H1 (cell line): Measurements from ENCODE around the gene C10orf120. TPM values are rescaled to one million over a fixed set of nuclear protein-coding genes. Genes with fewer than 3 reads are reported as not detected.

Experiments used
- CTCF ChIA-PET: fragments of 300-600 bp; sonication (Branson Sonifier 250); formaldehyde crosslinking; loops from one replicate; lab custom pipeline; 2021; ENCODE audit not compliant: partially characterized antibody; lab: Charles Lee
- POLR2A ChIA-PET: fragments of 300-600 bp; sonication (Branson Sonifier 250); formaldehyde crosslinking; loops from one replicate; lab custom pipeline; 2021; ENCODE audit warnings: inconsistent platforms; ENCODE audit not compliant: partially characterized antibody; lab: Charles Lee
- DNase-seq, 2 experiments: peaks; one replicate each; pipeline versions ENCODE4 v3.0.0 to v3.0.0-alpha.2; 2010 to 2022; ENCODE audit warnings: low spot score in 2 of 2, low read depth in 1 of 2, mixed read lengths in 1 of 2
- FAIRE-seq: peaks from 2 replicates; lab custom pipeline; 2011; peaks lifted over from hg19 to GRCh38; lab: Jason Lieb, UNC
- H2AFZ ChIP-seq: 2 replicates; pipeline ENCODE4 v1.8.1; 2012; ENCODE audit warnings: low read length, inconsistent platforms
- H2AK5ac ChIP-seq: 2 replicates; pipeline ENCODE4 v1.6.1; 2013; ENCODE audit warnings: low read depth, low read length
- H2BK120ac ChIP-seq: replicated peaks from 2 replicates; pipeline ENCODE3; 2013; ENCODE audit warnings: low read depth, low read length, inconsistent platforms
- H2BK12ac ChIP-seq: 2 replicates; pipeline ENCODE4 v1.6.1; 2013; ENCODE audit warnings: low read depth, low read length
- H2BK15ac ChIP-seq: 2 replicates; pipeline ENCODE4 v1.6.1; 2013; ENCODE audit warnings: low read length
- H2BK20ac ChIP-seq: 2 replicates; pipeline ENCODE4 v1.6.1; 2013; ENCODE audit warnings: low read length
- H2BK5ac ChIP-seq: 2 replicates; pipeline ENCODE4 v1.6.1; 2013; ENCODE audit warnings: low read depth, low read length
- H3K14ac ChIP-seq: 2 replicates; pipeline ENCODE4 v1.6.1; 2013; ENCODE audit warnings: inconsistent platforms; ENCODE audit not compliant: insufficient read length
- H3K18ac ChIP-seq: 2 replicates; pipeline ENCODE4 v1.6.1; 2013; ENCODE audit warnings: low read length; ENCODE audit errors: extremely low read depth
- H3K23ac ChIP-seq: 2 replicates; pipeline ENCODE4 v1.6.1; 2013; ENCODE audit warnings: inconsistent platforms; ENCODE audit not compliant: insufficient read length
- H3K23me2 ChIP-seq: 2 replicates; pipeline ENCODE4 v1.6.1; 2013; ENCODE audit warnings: low read depth, low read length
- H3K27ac ChIP-seq: 2 replicates; pipeline ENCODE4 v1.6.1; 2011; ENCODE audit warnings: low read depth, low read length, inconsistent platforms
- H3K27me3 ChIP-seq, 4 experiments: replicated peaks in 1 of 4; 1 replicate in 1 of 4; 2 replicates in 3 of 4; pipeline versions ENCODE4 v1.6.1 to v1.8.1; 2011 to 2013; ENCODE audit warnings: low read length in 3 of 4, mild to moderate bottlenecking in 3 of 4, inconsistent platforms in 2 of 4, mixed read lengths in 2 of 4, moderate library complexity in 1 of 4; ENCODE audit not compliant: control insufficient read depth in 3 of 4, insufficient read depth in 3 of 4; ENCODE audit errors: extremely low read depth in 1 of 4
- H3K36me3 ChIP-seq, 4 experiments: 2 replicates each; pipeline versions ENCODE4 v1.6.1 to v1.8.1; 2011 to 2013; ENCODE audit warnings: mild to moderate bottlenecking in 4 of 4, low read length in 3 of 4, moderate library complexity in 2 of 4, control low read depth in 1 of 4, inconsistent platforms in 1 of 4; ENCODE audit not compliant: insufficient read depth in 4 of 4, control insufficient read depth in 2 of 4
- H3K4ac ChIP-seq: replicated peaks from 2 replicates; pipeline ENCODE3; 2013; ENCODE audit warnings: low read length, low read depth, mixed read lengths, inconsistent platforms; ENCODE audit not compliant: insufficient read length
- H3K4me1 ChIP-seq, 4 experiments: replicated peaks in 1 of 4; 1 replicate in 1 of 4; 2 replicates in 3 of 4; pipeline versions ENCODE4 v1.6.1 to v1.8.1; 2011 to 2013; ENCODE audit warnings: low read length in 3 of 4, inconsistent platforms in 2 of 4, mixed read lengths in 1 of 4; ENCODE audit not compliant: insufficient read depth in 4 of 4, control insufficient read depth in 3 of 4
- H3K4me2 ChIP-seq, 2 experiments: 2 replicates each; pipeline versions ENCODE4 v1.6.1 to v1.8.1; 2011 to 2013; ENCODE audit warnings: low read depth in 2 of 2, low read length in 2 of 2, control low read depth in 1 of 2, inconsistent platforms in 1 of 2, mild to moderate bottlenecking in 1 of 2; ENCODE audit not compliant: insufficient read depth in 1 of 2
- H3K4me3 ChIP-seq, 4 experiments: fragments of 200-600, 300-600 bp in 1 of 4; sonication (generic), shearing (Covaris generic), sonication (Bioruptor Twin) in 1 of 4; 2 replicates each; pipeline versions ENCODE4 v1.5.1 to v1.8.1; 2011 to 2016; ENCODE audit warnings: low read length in 4 of 4, low read depth in 3 of 4, control low read depth in 2 of 4, inconsistent platforms in 2 of 4, mild to moderate bottlenecking in 2 of 4, mixed read lengths in 1 of 4, moderate library complexity in 1 of 4; ENCODE audit not compliant: insufficient read depth in 2 of 4; ENCODE audit errors: extremely low read depth in 1 of 4
- H3K56ac ChIP-seq: replicated peaks from 2 replicates; pipeline ENCODE3; 2013; ENCODE audit warnings: low read depth, mild to moderate bottlenecking, mixed read lengths, low read length, inconsistent platforms; ENCODE audit not compliant: insufficient read length
- H3K79me1 ChIP-seq: 2 replicates; pipeline ENCODE4 v1.6.1; 2013; ENCODE audit warnings: low read depth, low read length, control low read depth
- H3K79me2 ChIP-seq, 2 experiments: 2 replicates each; pipeline versions ENCODE4 v1.6.1 to v1.8.1; 2012 to 2013; ENCODE audit warnings: low read length in 2 of 2, mild to moderate bottlenecking in 2 of 2, inconsistent platforms in 1 of 2; ENCODE audit not compliant: insufficient read depth in 2 of 2, control insufficient read depth in 1 of 2
- H3K9ac ChIP-seq, 4 experiments: replicated peaks in 1 of 4; 1 replicate in 1 of 4; 2 replicates in 3 of 4; pipeline versions ENCODE4 v1.6.1 to v1.8.1; 2011 to 2013; ENCODE audit warnings: low read depth in 3 of 4, low read length in 3 of 4, control low read depth in 2 of 4, mild to moderate bottlenecking in 2 of 4, moderate library complexity in 2 of 4, inconsistent platforms in 1 of 4; ENCODE audit errors: extremely low read depth in 1 of 4
- H3K9me3 ChIP-seq, 2 experiments: 2 replicates each; pipeline versions ENCODE4 v1.6.1 to v1.8.1; 2012 to 2013; ENCODE audit warnings: mild to moderate bottlenecking in 2 of 2, moderate library complexity in 2 of 2, control low read depth in 1 of 2, inconsistent platforms in 1 of 2, low read depth in 1 of 2, low read length in 1 of 2, mixed read lengths in 1 of 2; ENCODE audit not compliant: insufficient read depth in 2 of 2
- H4K20me1 ChIP-seq, 2 experiments: replicated peaks in 1 of 2; 2 replicates each; pipeline versions ENCODE3 to v1.8.1; 2011 to 2013; ENCODE audit warnings: inconsistent platforms in 2 of 2, low read length in 2 of 2, mild to moderate bottlenecking in 1 of 2; ENCODE audit not compliant: insufficient read depth in 2 of 2, control insufficient read depth in 1 of 2
- H4K5ac ChIP-seq: 2 replicates; pipeline ENCODE4 v1.6.1; 2013; ENCODE audit warnings: low read length, low read depth, mixed read lengths, inconsistent platforms; ENCODE audit not compliant: insufficient read length
- H4K8ac ChIP-seq: 2 replicates; pipeline ENCODE4 v1.8.0; 2013; ENCODE audit warnings: mild to moderate bottlenecking, moderate library complexity, low read length, inconsistent platforms; ENCODE audit not compliant: insufficient read depth; ENCODE audit errors: extremely low read depth
- H4K91ac ChIP-seq: replicated peaks from 2 replicates; pipeline ENCODE3; 2013; ENCODE audit warnings: low read length, mixed read lengths, inconsistent platforms; ENCODE audit not compliant: insufficient read length
- SIRT6 ChIP-seq: IDR thresholded peaks from one replicate; pipeline ENCODE4 v1.7.1; 2012; ENCODE audit warnings: low read length, inconsistent platforms
- WGBS, 2 experiments: shearing (Covaris generic) in 1 of 2; methylation state at CpG; one replicate each; pipeline versions ENCODE4 v1.1.6 to v1.1.7; 2013 to 2015; ENCODE audit warnings: low lambda C conversion rate in 2 of 2, mixed read lengths in 2 of 2, inconsistent platforms in 1 of 2, low coverage in 1 of 2, missing lambda C conversion rate in 1 of 2; ENCODE audit not compliant: insufficient replicate concordance in 2 of 2, insufficient coverage in 1 of 2, insufficient read length in 1 of 2; ENCODE audit errors: extremely low coverage in 1 of 2, missing lambda C conversion rate in 1 of 2; 5-methylcytosine and 5-hydroxymethylcytosine counted together
- polyA plus RNA-seq, 7 experiments: library from polyadenylated mRNA; depleted of rRNA in 3 of 7; stranded (reverse) in 5 of 7; unstranded in 2 of 7; fragments of >200 nt in 5 of 7; fragments of 200-250 nt in 2 of 7; gene quantifications; 1 replicate in 5 of 7; 2 replicates in 1 of 7; 4 replicates in 1 of 7; pipeline versions ENCODE4 v1.2.1 to v1.2.3, GENCODE V29; 2011 to 2013; ENCODE audit warnings: missing spikeins in 2 of 7, mixed read lengths in 2 of 7
- total RNA-seq: library from RNA; stranded (reverse); fragmentation: NEBNext Ultra II Directional; extraction: Animal tissue kit (Norgen Biotek cat#: 25700); gene quantifications from 2 replicates; pipeline ENCODE4 v1.2.1, GENCODE V29; 2021

Gene C10orf120
- total and polyA plus RNA-seq, 2 of the 8 experiments (the other 6 are each of a cell fraction or from before 2014, with no cell fraction given), result not detected

GRCh38 chr10:122729126-122729525 lies 29.5 kb upstream of the C10orf120 start:
- no peak overlapping the region for H3K18ac ChIP-seq
- H3K4me1 ChIP-seq, result peaks cover 0 to 7% (median 0%) of the 10 kb centered on the region in 4 experiments; a peak in 2 of 7 replicates
- ChIA-PET CTCF (interaction anchor here (0.9 to 1.1 kb wide), 2 partner anchors 16 to 311 kb away, joined by 3 to 4 read pairs; no protein-coding TSS in a partner anchor), POLR2A (interaction anchor here (0.6 kb wide), 1 partner anchor 427 kb away, joined by 3 read pairs; no protein-coding TSS in a partner anchor)
- H3K27me3 ChIP-seq, result no peaks in the 10 kb centered on the region
- no peak overlapping the region for H2AK5ac ChIP-seq
- no peak overlapping the region for H3K9ac ChIP-seq
- no peak overlapping the region for H4K91ac ChIP-seq
- H3K4ac ChIP-seq, result no peak overlapping the region
- H3K27ac ChIP-seq, result no peak overlapping the region
- DNase-seq (no peak), FAIRE-seq (no peak)
- H2BK120ac ChIP-seq, result no peak overlapping the region
- H2BK15ac ChIP-seq, result no peak overlapping the region
- H4K20me1 ChIP-seq, result peaks cover 0 to 6% of the 10 kb centered on the region in 2 experiments
- WGBS, 2 experiments, result 93% methylated on average over 9 of the region's 9 CpGs; no CpG with 5 or more reads in 1 of the 2 experiments
- H3K23me2 ChIP-seq, result peaks cover 13% of the 10 kb centered on the region; the same call in 1 of the 2 replicates
- no peak overlapping the region for H4K5ac ChIP-seq
- H2BK5ac ChIP-seq, result no peak overlapping the region
- H2BK20ac ChIP-seq, result no peak overlapping the region
- H3K14ac ChIP-seq, result no peak overlapping the region
- H2BK12ac ChIP-seq, result no peak overlapping the region
- no peak overlapping the region for H3K4me2 ChIP-seq
- no peak overlapping the region for H3K23ac ChIP-seq
- no peaks in the 10 kb centered on the region; a peak in 1 of 8 replicates for H3K36me3 ChIP-seq
- no peak overlapping the region for H3K56ac ChIP-seq
- no peak overlapping the region for H3K4me3 ChIP-seq
- H3K9me3 ChIP-seq, result no peaks in the 10 kb centered on the region
- H3K79me2 ChIP-seq, result no peaks in the 10 kb centered on the region
- H2AFZ ChIP-seq, result no peak overlapping the region
- H3K79me1 ChIP-seq, result no peaks in the 10 kb centered on the region
- TF ChIP-seq SIRT6, result no peak
- no peak overlapping the region for H4K8ac ChIP-seq
